DOHH2 (cell line): ENCODE measurements around the gene C6orf62.
"Not testable (repeated sequence)": the region's sequence is repeated elsewhere in the genome, so short reads cannot be mapped to it uniquely, and the experiment has no call there.

Experiments
- H3F3A ChIP-seq: fragments of 200-600 bp; sonication (generic), shearing (Covaris generic); 2 replicates; pipeline ENCODE4 v1.6.0; 2016; ENCODE audit warnings: antibody characterized with exemption, mild to moderate bottlenecking; ENCODE audit not compliant: control insufficient read depth, insufficient read depth
- H3K27ac ChIP-seq: fragments of 200-600 bp; sonication (generic); 2 replicates; pipeline ENCODE4 v1.5.1; 2014; ENCODE audit warnings: low read depth, mild to moderate bottlenecking, low read length, moderate library complexity
- H3K27me3 ChIP-seq: fragments of 200-600 bp; sonication (generic); 2 replicates; pipeline ENCODE4 v1.6.1; 2014; ENCODE audit warnings: mild to moderate bottlenecking, low read length, mixed read lengths; ENCODE audit not compliant: control insufficient read depth
- H3K36me3 ChIP-seq: fragments of 200-600 bp; sonication (generic); 2 replicates; pipeline ENCODE4 v1.6.1; 2014; ENCODE audit warnings: mild to moderate bottlenecking, low read length, moderate library complexity, mixed read lengths; ENCODE audit not compliant: control insufficient read depth
- H3K4me1 ChIP-seq: fragments of 200-600 bp; sonication (generic); 2 replicates; pipeline ENCODE4 v1.6.1; 2014; ENCODE audit warnings: mild to moderate bottlenecking, low read length, mixed read lengths; ENCODE audit not compliant: control insufficient read depth
- H3K4me2 ChIP-seq: fragments of 200-600 bp; sonication (generic); 2 replicates; pipeline ENCODE4 v1.6.0; 2014; ENCODE audit warnings: mild to moderate bottlenecking, low read length, moderate library complexity
- H3K4me3 ChIP-seq: fragments of 200-600 bp; sonication (generic); 2 replicates; pipeline ENCODE4 v1.5.1; 2014; ENCODE audit warnings: mild to moderate bottlenecking, low read length, mixed read lengths
- H3K79me2 ChIP-seq: fragments of 200-600 bp; sonication (generic); 2 replicates; pipeline ENCODE4 v1.6.1; 2014; ENCODE audit warnings: mild to moderate bottlenecking, low read length, mixed read lengths; ENCODE audit not compliant: control insufficient read depth
- H3K9me2 ChIP-seq: fragments of 200-600 bp; sonication (generic); replicated peaks from 2 replicates; pipeline ENCODE4 v1.6.1; 2014; ENCODE audit warnings: mild to moderate bottlenecking, low read length, mixed read lengths; ENCODE audit not compliant: control insufficient read depth
- H3K9me3 ChIP-seq: fragments of 200-600 bp; sonication (generic); 2 replicates; pipeline ENCODE4 v1.6.1; 2014; ENCODE audit warnings: antibody characterized with exemption, low read length, mixed read lengths; ENCODE audit not compliant: control insufficient read depth, insufficient read depth
- H4K20me1 ChIP-seq: fragments of 200-600 bp; sonication (generic); 2 replicates; pipeline ENCODE4 v1.6.0; 2014; ENCODE audit warnings: low read depth, mild to moderate bottlenecking, antibody characterized with exemption, low read length, moderate library complexity; ENCODE audit not compliant: control insufficient read depth, insufficient read depth
- EZH2phosphoT487 ChIP-seq: fragments of 200-600 bp; sonication (generic); IDR thresholded peaks from 2 replicates; pipeline ENCODE4 v1.6.1; 2017; ENCODE audit warnings: borderline replicate concordance, mild to moderate bottlenecking, antibody characterized with exemption, low read length, moderate library complexity, mixed read lengths
- TF ChIP-seq, protein P1 (sequence below): fragments of 200-600 bp; sonication (generic); IDR thresholded peaks from one replicate; pipeline ENCODE4 v1.5.1; 2014; ENCODE audit warnings: antibody characterized with exemption, mild to moderate bottlenecking, low read depth, low read length; ENCODE audit not compliant: poor library complexity, severe bottlenecking

The C6orf62 gene

DNA sequence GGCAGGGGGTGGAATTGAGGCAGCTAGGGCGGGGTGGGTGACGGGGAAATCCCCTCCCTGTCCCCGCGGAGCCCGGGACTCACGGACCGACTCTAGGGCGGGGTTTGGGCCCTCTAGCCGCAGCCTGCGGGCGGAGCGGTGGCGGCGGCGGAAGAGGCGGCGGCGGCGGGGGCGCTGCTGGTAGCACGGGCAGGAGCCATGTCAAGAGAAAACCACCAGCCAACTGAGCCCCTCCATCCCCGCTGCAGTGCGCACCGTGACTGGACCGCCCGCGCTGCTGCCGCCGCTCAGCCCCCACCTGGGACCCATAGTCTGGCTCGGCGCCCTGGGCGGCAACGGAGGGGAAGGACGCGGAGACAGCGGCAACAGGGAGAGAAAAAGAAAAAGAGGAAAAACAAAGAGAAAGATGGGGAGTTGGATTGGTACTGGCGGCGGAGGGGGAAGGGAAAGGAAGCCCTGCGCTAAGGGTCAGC is 1.2 kb upstream of the C6orf62 start:
- peaks cover 55% of the 10 kb centered on the region for H3K79me2 ChIP-seq
- no peaks in the 10 kb centered on the region for H3K9me3 ChIP-seq
- TF ChIP-seq, protein P1, sequence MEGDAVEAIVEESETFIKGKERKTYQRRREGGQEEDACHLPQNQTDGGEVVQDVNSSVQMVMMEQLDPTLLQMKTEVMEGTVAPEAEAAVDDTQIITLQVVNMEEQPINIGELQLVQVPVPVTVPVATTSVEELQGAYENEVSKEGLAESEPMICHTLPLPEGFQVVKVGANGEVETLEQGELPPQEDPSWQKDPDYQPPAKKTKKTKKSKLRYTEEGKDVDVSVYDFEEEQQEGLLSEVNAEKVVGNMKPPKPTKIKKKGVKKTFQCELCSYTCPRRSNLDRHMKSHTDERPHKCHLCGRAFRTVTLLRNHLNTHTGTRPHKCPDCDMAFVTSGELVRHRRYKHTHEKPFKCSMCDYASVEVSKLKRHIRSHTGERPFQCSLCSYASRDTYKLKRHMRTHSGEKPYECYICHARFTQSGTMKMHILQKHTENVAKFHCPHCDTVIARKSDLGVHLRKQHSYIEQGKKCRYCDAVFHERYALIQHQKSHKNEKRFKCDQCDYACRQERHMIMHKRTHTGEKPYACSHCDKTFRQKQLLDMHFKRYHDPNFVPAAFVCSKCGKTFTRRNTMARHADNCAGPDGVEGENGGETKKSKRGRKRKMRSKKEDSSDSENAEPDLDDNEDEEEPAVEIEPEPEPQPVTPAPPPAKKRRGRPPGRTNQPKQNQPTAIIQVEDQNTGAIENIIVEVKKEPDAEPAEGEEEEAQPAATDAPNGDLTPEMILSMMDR, result peak; percentile 21
- TF ChIP-seq EZH2phosphoT487, result no peak
- peaks cover 51% of the 10 kb centered on the region for H3K36me3 ChIP-seq
- H3K27me3 ChIP-seq, result no peaks in the 10 kb centered on the region
- peaks cover 7% of the 10 kb centered on the region; the same call in 1 of the 2 replicates for H3F3A ChIP-seq
- H3K9me2 ChIP-seq, result no peaks in the 10 kb centered on the region
- peak overlapping the region; percentile 86 for H3K4me2 ChIP-seq
- H3K27ac ChIP-seq, result peak overlapping the region; percentile 82
- H3K4me1 ChIP-seq, result peaks cover 52% of the 10 kb centered on the region
- H3K4me3 ChIP-seq, result peak overlapping the region; percentile 94
- H4K20me1 ChIP-seq, result peaks cover 22% of the 10 kb centered on the region

DNA sequence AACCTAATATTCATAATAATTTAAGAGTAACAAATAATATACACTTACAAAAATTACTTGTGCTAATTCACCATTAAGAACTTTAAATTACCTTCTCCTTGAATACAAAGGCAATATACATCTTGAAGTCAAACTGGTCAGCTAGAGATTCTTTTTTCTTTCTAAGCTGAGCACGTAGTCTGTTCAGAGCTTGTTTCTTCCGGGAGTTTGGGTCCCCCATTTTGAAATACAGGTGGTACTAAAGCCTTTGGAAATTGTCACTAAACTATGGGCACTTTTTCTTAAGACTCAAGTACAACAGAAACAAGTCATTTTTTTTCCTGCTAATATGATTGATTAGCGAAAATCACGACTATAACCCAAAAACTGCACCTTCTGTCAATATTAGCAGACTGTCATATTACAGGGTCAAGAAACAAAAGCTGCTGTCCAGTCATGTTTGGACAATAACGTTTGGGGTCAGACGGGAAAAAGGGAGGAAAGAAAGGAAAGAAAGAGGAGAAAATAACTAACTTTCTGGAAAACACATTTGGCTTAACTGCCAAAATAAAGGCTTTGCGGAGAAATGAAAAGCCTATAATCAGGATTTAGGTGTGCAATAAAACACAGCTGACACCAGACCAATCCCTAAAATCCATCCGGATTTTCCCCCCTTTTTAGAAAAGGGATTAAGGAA is 367 bp downstream of the C6orf62 start:
- Histone ChIP-seq H3K27ac (no peak overlapping the region), H3K79me2 (peaks cover 71% of the 10 kb centered on the region), H3K36me3 (peaks cover 67% of the 10 kb centered on the region), H3K4me1 (peaks cover 48% of the 10 kb centered on the region), H3K9me3 (no peaks in the 10 kb centered on the region), H4K20me1 (peaks cover 22% of the 10 kb centered on the region), H3K4me2 (peak overlapping the region; percentile 86), H3K9me2 (no peaks in the 10 kb centered on the region), H3K4me3 (peak overlapping the region; percentile 94), H3F3A (peaks cover 10% of the 10 kb centered on the region; the same call in 1 of the 2 replicates), H3K27me3 (no peaks in the 10 kb centered on the region)
- TF ChIP-seq, protein P1, result no peak
- TF ChIP-seq EZH2phosphoT487, result no peak

DNA sequence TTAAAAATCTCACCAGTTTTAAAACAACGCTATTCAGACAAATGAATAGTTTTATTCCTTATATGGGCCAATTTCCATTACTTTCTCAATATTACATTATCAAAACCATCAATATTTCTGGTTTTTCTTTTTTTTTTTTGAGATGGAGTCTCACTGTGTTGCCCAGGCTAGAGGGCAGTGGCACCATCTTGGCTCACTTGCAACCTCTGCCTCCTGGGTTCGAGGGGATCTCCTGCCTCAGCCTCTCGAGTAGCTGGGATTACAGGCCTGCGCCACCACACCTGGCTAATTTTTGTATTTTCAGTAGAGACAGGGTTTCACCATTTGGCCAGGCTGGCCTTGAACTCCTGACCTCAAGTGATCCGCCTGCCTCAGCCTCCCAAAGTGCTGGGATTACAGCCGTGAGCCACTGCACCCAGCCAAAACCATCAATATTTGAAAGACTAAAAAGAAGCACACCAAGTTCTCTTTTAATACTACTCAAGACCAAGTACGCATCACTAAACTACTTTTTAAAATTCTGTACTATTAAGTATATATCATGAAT is 2.3 kb downstream of the C6orf62 start:
- Histone ChIP-seq H3K4me3 (peak overlapping the region; percentile 94), H3K79me2 (peaks cover 89% of the 10 kb centered on the region), H3K4me2 (peak overlapping the region; percentile 86), H3K36me3 (peaks cover 86% of the 10 kb centered on the region), H3K4me1 (peaks cover 42% of the 10 kb centered on the region), H3F3A (peaks cover 13% of the 10 kb centered on the region; the same call in 1 of the 2 replicates), H4K20me1 (peaks cover 22% of the 10 kb centered on the region)
- not testable (repeated sequence) for H3K9me2 ChIP-seq, H3K9me3 ChIP-seq, H3K27ac ChIP-seq, H3K27me3 ChIP-seq

DNA sequence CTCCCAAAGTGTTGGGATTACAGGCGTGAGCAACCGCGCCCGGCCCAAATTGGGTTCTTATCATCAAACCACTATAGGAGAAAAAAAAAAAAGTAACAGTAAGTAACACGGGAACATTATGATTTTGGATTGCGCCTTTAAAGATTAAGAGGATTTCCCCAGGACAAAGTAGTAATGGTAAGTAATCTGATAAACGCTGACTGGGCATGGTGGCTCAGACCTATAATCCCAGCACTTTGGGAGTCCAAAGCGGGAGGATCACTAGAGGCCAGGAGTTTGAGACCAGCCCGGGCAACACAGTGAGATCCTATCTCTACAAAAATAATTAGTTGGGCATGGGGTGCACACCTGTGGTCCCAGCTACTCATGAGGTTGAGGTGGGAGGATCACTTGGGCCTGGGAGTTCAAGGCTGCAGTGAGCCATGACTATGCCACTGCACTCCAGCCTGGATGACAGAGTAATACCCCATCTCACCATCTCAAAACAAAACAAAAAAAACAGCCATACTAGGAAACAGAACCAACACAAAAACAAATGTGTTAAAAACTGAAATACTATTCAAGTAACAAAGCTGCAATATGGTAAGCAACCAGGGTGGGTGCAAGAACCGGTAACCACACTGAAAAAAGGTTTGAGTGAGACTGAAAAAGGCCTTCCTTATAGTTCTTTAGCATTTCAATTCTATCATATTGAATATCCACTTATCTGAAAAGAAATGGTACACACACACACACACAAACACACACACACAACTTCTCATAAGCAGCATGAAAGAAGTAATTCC is 8.2 kb downstream of the C6orf62 start:
- H3K4me1 ChIP-seq, result 0 out of 2 replicates have a peak, but pooled peaks cover 4% of the 10 kb centered on the region
- no peaks in the 10 kb centered on the region for H3K9me3 ChIP-seq
- H3K9me2 ChIP-seq, result no peaks in the 10 kb centered on the region
- H3F3A ChIP-seq, result peaks cover 19% of the 10 kb centered on the region
- H3K4me2 ChIP-seq, result no peak overlapping the region
- peaks cover 62% of the 10 kb centered on the region for H3K79me2 ChIP-seq
- TF ChIP-seq, protein P1, result no peak
- no peak for TF ChIP-seq EZH2phosphoT487
- H3K27ac ChIP-seq, result no peak overlapping the region
- H3K4me3 ChIP-seq, result no peak overlapping the region
- no peaks in the 10 kb centered on the region for H3K27me3 ChIP-seq
- H3K36me3 ChIP-seq, result peaks cover 99% of the 10 kb centered on the region
- peaks cover 6% of the 10 kb centered on the region; the same call in 1 of the 2 replicates for H4K20me1 ChIP-seq
